ENCODE results near the gene SOX15. TPM values are rescaled to one million over a fixed set of nuclear protein-coding genes. Genes with fewer than 3 reads are reported as not detected.
"Not testable (repeated sequence)": the region's sequence is repeated elsewhere in the genome, so short reads cannot be mapped to it uniquely, and the experiment has no call there.

SOX15 gene
- total and polyA plus RNA-seq, 10 of the 15 experiments (the other 5 are each of a cell fraction or from before 2014, with no cell fraction given): 0.06 to 0.53 (median 0.16) TPM; not detected in 2

- FAIRE-seq: no peak
- H3K4me3 ChIP-seq: peak overlapping the region; percentile 100; the same call in 1 of the 2 replicates
Observed at GRCh38 chr17:7626307-7626706, 36.4 kb upstream of the SOX15 start.

GRCh38 chr17:7625749-7626148 is 35.9 kb upstream of the SOX15 start:
- H3K36me3 ChIP-seq (ENCODE audit: control insufficient read depth in 2 of 2, insufficient read depth in 2 of 2, low read length in 1 of 2); SMC1A ChIA-PET (ENCODE audit: uncharacterized antibody, unreplicated experiment); DNase-seq (ENCODE audit: low read depth, low spot score); H3K27me3 ChIP-seq (replicated peaks in 1 of 2; ENCODE audit: control insufficient read depth in 2 of 2, insufficient read depth in 2 of 2, low read length in 1 of 2); BruUV-seq (replicated peaks); H3K9me3 ChIP-seq (replicated peaks; ENCODE audit: control insufficient read depth, insufficient read depth, low read length); H4K20me1 ChIP-seq (ENCODE audit: control insufficient read depth, insufficient read depth); FAIRE-seq; intact Hi-C loops (cut with micrococcal nuclease; ENCODE audit: unreplicated experiment); H3K4me2 ChIP-seq (ENCODE audit: control insufficient read depth, insufficient read depth); ATAC-seq; H3K4me1 ChIP-seq (ENCODE audit: control insufficient read depth, insufficient read depth, low read length); H3K27ac ChIP-seq (ENCODE audit: control insufficient read depth, insufficient read depth); in situ Hi-C loops (cut with MboI); H2AFZ ChIP-seq (ENCODE audit: control insufficient read depth, low read depth, low read length); H3K9ac ChIP-seq (ENCODE audit: control insufficient read depth, insufficient read depth, low read length); H3K79me2 ChIP-seq (ENCODE audit: control insufficient read depth, insufficient read depth, low read length); H3K4me3 ChIP-seq: not testable (repeated sequence)
- ChIA-PET POLR2A (interaction anchor here (0.7 to 2.7 kb wide), 3 partner anchors 61 to 813 kb away, joined by 3 to 33 read pairs (median 5); partner anchors contain the start of genes TP53 and WRAP53), CTCF (interaction anchor here (2.6 kb wide), 1 partner anchor 11 kb away, joined by 22 read pairs; the partner anchor contains the start of gene FXR2), RAD21 (ENCODE audit: unreplicated experiment) (interaction anchor here (3.0 kb wide), 1 partner anchor 11 kb away, joined by 20 read pairs; the partner anchor contains the start of gene FXR2)
- WGBS (ENCODE audit: insufficient coverage, insufficient replicate concordance, low lambda C conversion rate, missing lambda C conversion rate): 98% methylated on average over 16 of the region's 16 CpGs

More at GRCh38 chr17:7626307-7626706, 36.4 kb upstream of the SOX15 start:
- Histone ChIP-seq H3K9me3 (replicated peaks; ENCODE audit: control insufficient read depth, insufficient read depth, low read length) (no peaks in the 10 kb centered on the region), H2AFZ (ENCODE audit: control insufficient read depth, low read depth, low read length) (no peak overlapping the region), H4K20me1 (ENCODE audit: control insufficient read depth, insufficient read depth) (no peaks in the 10 kb centered on the region), H3K27me3 (replicated peaks in 1 of 2; ENCODE audit: control insufficient read depth in 2 of 2, insufficient read depth in 2 of 2, low read length in 1 of 2) (no peaks in the 10 kb centered on the region), H3K79me2 (ENCODE audit: control insufficient read depth, insufficient read depth, low read length) (peaks cover 2% of the 10 kb centered on the region), H3K27ac (ENCODE audit: control insufficient read depth, insufficient read depth) (no peak overlapping the region), H3K9ac (ENCODE audit: control insufficient read depth, insufficient read depth, low read length) (no peak overlapping the region), H3K4me1 (ENCODE audit: control insufficient read depth, insufficient read depth, low read length) (peaks cover 3% of the 10 kb centered on the region), H3K4me2 (ENCODE audit: control insufficient read depth, insufficient read depth) (peak overlapping the region; percentile 81), H3K36me3 (ENCODE audit: control insufficient read depth in 2 of 2, insufficient read depth in 2 of 2, low read length in 1 of 2) (no peaks in the 10 kb centered on the region)
- intact Hi-C loops (cut with micrococcal nuclease; ENCODE audit: unreplicated experiment): no loop called here
- TSS peak; percentile 95 for BruUV-seq (replicated peaks)
- TF ChIP-seq ETV6 (conservative IDR thresholded peaks at IDR 0.05 in 1 of 2, IDR thresholded peaks at IDR 0.05 in 1 of 2; ENCODE audit: borderline replicate concordance in 1 of 2, low read depth in 1 of 2) (no peak), IRF5 (IDR thresholded peaks at IDR 0.05; ENCODE audit: borderline replicate concordance) (no peak), ZSCAN29 (IDR thresholded peaks at IDR 0.05) (no peak), ATF3 (IDR thresholded peaks at IDR 0.05; ENCODE audit: borderline replicate concordance, extremely low read depth, low read depth, low read length) (no peak), MAX (IDR thresholded peaks at IDR 0.05; ENCODE audit: low read depth, low read length) (no peak), SRF (IDR thresholded peaks at IDR 0.05; ENCODE audit: low read depth in 2 of 2, low read length in 2 of 2) (no peak), RELB (IDR thresholded peaks at IDR 0.05; ENCODE audit: low read depth) (no peak), MTA2 (IDR thresholded peaks at IDR 0.05; ENCODE audit: low read depth) (no peak)
- DNase-seq (ENCODE audit: low read depth, low spot score) (no peak), ATAC-seq (no peak)
- RAD21 ChIA-PET (ENCODE audit: unreplicated experiment): interaction anchor here (2.0 to 3.0 kb wide), 2 partner anchors 12 to 47 kb away, joined by 8 to 20 read pairs; partner anchors contain the start of genes CD68 and FXR2
- in situ Hi-C loops (cut with MboI): no loop called here
- SMC1A ChIA-PET (ENCODE audit: uncharacterized antibody, unreplicated experiment): interaction anchor here (1.7 to 2.3 kb wide), 2 partner anchors 12 to 62 kb away, joined by 5 to 19 read pairs; partner anchors contain the start of genes FXR2, TP53 and WRAP53
- CTCF ChIA-PET: interaction anchor here (1.1 to 2.6 kb wide), 4 partner anchors 12 to 270 kb away, joined by 3 to 38 read pairs (median 13); partner anchors contain the start of genes FXR2, TP53 and WRAP53
- POLR2A ChIA-PET: interaction anchor here (2.1 to 2.7 kb wide), 2 partner anchors 43 to 60 kb away, joined by 9 to 33 read pairs; partner anchors contain the start of genes MPDU1, TP53 and WRAP53
- WGBS (ENCODE audit: insufficient coverage, insufficient replicate concordance, low lambda C conversion rate, missing lambda C conversion rate): 98% methylated on average over 7 of the region's 7 CpGs
